ELR (cell line): ENCODE measurements around the gene POMGNT1.

Experiments
- DNase-seq: peaks from one replicate; pipeline ENCODE4 v3.0.0-alpha.2; 2015; ENCODE audit warnings: low read depth

The POMGNT1 gene

GRCh38 chr1:46157916-46158311 is 40.3 kb downstream of the POMGNT1 start:
- no peak for DNase-seq

DNA sequence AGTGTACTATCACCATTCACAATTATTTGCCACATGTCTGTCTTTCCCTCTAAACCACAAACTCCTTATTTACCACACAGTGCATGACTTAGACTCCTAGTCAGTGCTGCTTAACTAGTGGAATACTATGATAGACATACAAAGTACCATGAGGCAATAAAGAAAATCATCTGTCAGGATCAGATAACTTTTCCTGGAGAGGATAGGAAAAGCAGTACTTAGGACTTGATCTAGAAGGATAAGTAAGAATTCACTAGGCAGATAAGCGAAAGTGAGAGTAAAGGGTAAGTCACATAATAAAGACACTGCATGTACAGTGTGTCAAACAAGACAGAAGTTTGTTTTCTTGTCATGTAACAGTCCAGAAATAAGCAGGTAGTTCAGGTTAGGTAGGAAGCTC is 44.5 kb downstream of the POMGNT1 start:
- DNase-seq = no peak

DNA sequence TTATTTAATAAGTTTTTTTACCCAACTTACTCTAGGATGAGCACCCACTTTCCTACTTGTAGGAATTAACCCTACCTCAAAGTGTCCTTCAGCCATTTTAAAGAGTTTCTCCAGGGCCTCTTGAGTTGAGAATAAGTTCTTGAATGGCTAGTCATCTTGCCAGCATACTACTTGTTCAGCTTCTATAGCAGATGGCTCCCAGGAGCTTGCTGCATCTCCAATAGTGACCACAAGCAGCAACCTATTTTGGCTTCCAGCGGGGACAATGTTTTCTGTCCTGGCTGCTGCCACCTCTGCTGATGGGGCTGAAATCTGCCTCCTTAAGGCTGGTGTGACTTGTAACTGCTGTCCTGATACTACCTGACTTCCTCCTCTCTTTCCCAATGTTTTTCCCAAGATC is 45.0 kb downstream of the POMGNT1 start:
- no peak for DNase-seq

GRCh38 chr1:46152016-46152415 is 46.2 kb downstream of the POMGNT1 start:
- DNase-seq = peak; percentile 64

- no peak for DNase-seq
These were observed 48.1 kb downstream of the POMGNT1 start for GRCh38 chr1:46150085-46150484.

GRCh38 chr1:46148318-46148717 is 49.9 kb downstream of the POMGNT1 start:
- no peak for DNase-seq
